Limb (tissue), 2 donors: ENCODE measurements around the gene H2BK1.
A peak's percentile ranks its signal among the peaks of the same experiment; 100 is the strongest.

Experiments
- DNase-seq, 2 donors: peaks; one replicate each; pipeline ENCODE4 v3.0.0-alpha.2; 2016; ENCODE audit errors: extremely low spot score in 2 of 2

H2BK1 gene

GRCh38 chr7:151204383-151205032 lies 5.8 kb downstream of the H2BK1 start:
- DNase-seq, result no peak

GRCh38 chr7:151202836-151203235 lies 7.5 kb downstream of the H2BK1 start:
- no peak for DNase-seq

GRCh38 chr7:151201751-151202150 lies 8.5 kb downstream of the H2BK1 start:
- DNase-seq, result no peak

GRCh38 chr7:151201344-151201743 lies 8.9 kb downstream of the H2BK1 start:
- DNase-seq, result no peak

GRCh38 chr7:151198945-151199848 lies 11.1 kb downstream of the H2BK1 start:
- peak; percentile 5 to 63 for DNase-seq

GRCh38 chr7:151197932-151198331 lies 12.4 kb downstream of the H2BK1 start:
- no peak for DNase-seq

- DNase-seq, result no peak
Measured at GRCh38 chr7:151195616-151196450, 14.5 kb downstream of the H2BK1 start.

GRCh38 chr7:151194188-151194587 lies 16.1 kb downstream of the H2BK1 start:
- no peak for DNase-seq

GRCh38 chr7:151193203-151193978 lies 16.9 kb downstream of the H2BK1 start:
- DNase-seq, result no peak

- no peak for DNase-seq
Measured at GRCh38 chr7:151192002-151192539, 18.2 kb downstream of the H2BK1 start.

GRCh38 chr7:151191544-151191943 lies 18.7 kb downstream of the H2BK1 start:
- DNase-seq, result no peak

- no peak for DNase-seq
Measured at GRCh38 chr7:151189038-151189437, 21.2 kb downstream of the H2BK1 start.

- DNase-seq, result no peak
Measured at GRCh38 chr7:151188252-151188542, 22.1 kb downstream of the H2BK1 start.

GRCh38 chr7:151187409-151188251 lies 22.7 kb downstream of the H2BK1 start:
- no peak for DNase-seq

- DNase-seq, result no peak
Measured at GRCh38 chr7:151186640-151187408, 23.5 kb downstream of the H2BK1 start, which contains the start of gene ASB10. ASB10 (minus strand) TSS chr7:151187250; CDS start chr7:151187130, 120 bp downstream.

- DNase-seq, result no peak
Measured at GRCh38 chr7:151185762-151186639, 24.3 kb downstream of the H2BK1 start.

GRCh38 chr7:151181011-151181431 lies 29.3 kb downstream of the H2BK1 start:
- DNase-seq, result no peak

GRCh38 chr7:151179946-151180345 lies 30.3 kb downstream of the H2BK1 start:
- no peak for DNase-seq
